Measurements from ENCODE around the gene SYNCRIP. TPM values are rescaled to one million over a fixed set of nuclear protein-coding genes. Genes with fewer than 3 reads are reported as not detected.
A peak's percentile ranks its signal among the peaks of the same experiment; 100 is the strongest.
"Not testable (repeated sequence)": the region's sequence is repeated elsewhere in the genome, so short reads cannot be mapped to it uniquely, and the experiment has no call there.

SYNCRIP gene
- total RNA-seq, 8 experiments from 2014 or later, result 49.4 to 150 (median 62.7) TPM

DNA sequence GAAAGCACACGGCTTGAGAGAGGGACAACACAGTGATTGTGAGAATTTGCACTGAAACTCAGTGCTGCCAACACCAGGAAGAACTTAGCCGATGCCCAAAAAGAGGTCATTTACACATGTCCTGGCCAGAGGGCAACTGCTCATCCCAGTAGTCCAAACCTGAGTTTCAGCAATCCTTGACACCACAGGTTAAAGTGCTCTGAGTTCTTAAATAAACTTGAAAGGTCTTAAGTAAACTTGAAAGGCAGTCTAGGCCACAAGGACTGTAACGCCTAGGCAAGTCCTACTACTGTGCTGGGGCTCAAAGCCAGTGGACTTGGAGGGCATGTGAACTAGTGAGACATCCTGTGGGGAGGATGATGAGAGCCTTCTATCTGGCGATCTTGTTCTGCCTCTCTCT, 63.1 kb downstream of the SYNCRIP start:
- Histone ChIP-seq H3K4me1 (replicated peaks in 1 of 2) (peaks cover 3 to 6% of the 10 kb centered on the region in 2 donors), H3K27ac (no peak overlapping the region), H3K4me3 (no peak overlapping the region)
- in situ Hi-C loops (cut with MboI; ENCODE audit: low pct_unique_long_range_greater_than_20kb in 2 of 9, low sequenced_read_pairs in 9 of 9, unreplicated experiment in 9 of 9), result no loop called here
- 67 to 94% (median 80%) methylated on average over 1 to 4 of the region's 4 CpGs; no CpG with 5 or more reads in 3 of the 10 experiments for WGBS, 10 experiments
- ATAC-seq (replicated peaks in 6 of 8), result no peak

DNA sequence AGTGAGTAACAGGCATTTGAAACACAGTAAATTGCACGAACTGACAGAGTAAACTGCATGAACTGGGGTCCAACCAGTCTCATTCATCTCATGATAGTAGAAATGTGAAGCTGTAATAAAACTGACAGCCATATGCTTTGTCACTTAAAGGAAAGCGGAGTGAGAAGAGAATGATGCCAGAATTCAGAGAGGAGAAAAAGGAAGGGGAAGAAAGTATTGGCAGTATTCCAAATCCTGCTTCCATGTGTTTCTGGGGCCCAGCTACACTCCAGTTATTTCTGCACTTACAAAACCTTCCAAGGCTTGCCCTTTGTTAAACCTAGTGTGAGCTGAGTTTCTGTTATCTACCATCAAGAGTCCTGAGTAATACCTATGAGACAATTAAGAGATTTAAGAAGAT, 66.2 kb downstream of the SYNCRIP start:
- 57 to 89% (median 71%) methylated on average over 1 to 2 of the region's 2 CpGs for WGBS, 10 experiments
- peaks cover 3 to 6% of the 10 kb centered on the region in 2 donors for H3K4me1 ChIP-seq (replicated peaks in 1 of 2)
- in situ Hi-C loops (cut with MboI; ENCODE audit: low pct_unique_long_range_greater_than_20kb in 2 of 9, low sequenced_read_pairs in 9 of 9, unreplicated experiment in 9 of 9), result no loop called here
- peak in 3 of 8 experiments; percentile 8 to 33 (median 19) for ATAC-seq (replicated peaks in 6 of 8)
- no peak overlapping the region for H3K27ac ChIP-seq
- no peak overlapping the region for H3K4me3 ChIP-seq

GRCh38 chr6:85574932-85575598, 67.6 kb downstream of the SYNCRIP start:
- in situ Hi-C loops (cut with MboI; ENCODE audit: low pct_unique_long_range_greater_than_20kb in 2 of 9, low sequenced_read_pairs in 9 of 9, unreplicated experiment in 9 of 9), result no loop called here
- peak in 4 of 8 experiments; percentile 36 to 98 (median 92) for ATAC-seq (replicated peaks in 6 of 8)

DNA sequence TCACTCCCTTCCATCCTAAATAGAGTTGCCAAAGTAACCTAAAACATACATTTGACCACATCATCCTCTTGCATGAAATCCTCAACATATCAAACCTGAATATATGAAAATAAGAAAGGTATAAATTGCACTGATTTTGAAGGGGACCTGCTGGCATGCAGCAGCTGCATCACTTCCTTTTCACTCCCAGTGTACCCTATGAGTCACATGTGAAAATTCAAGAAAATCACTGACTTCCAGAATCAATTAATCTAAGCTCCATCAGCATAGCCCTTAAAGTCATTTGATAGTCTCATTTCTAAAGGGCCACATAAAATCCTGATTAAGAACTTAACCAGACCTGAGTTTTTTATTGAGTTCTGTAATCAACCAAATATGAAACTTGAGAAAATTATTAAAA, 73.4 kb downstream of the SYNCRIP start:
- no peak overlapping the region for H3K4me3 ChIP-seq
- no peaks in the 10 kb centered on the region for H3K4me1 ChIP-seq (replicated peaks in 1 of 2)
- no peak overlapping the region for H3K27ac ChIP-seq
- in situ Hi-C loops (cut with MboI; ENCODE audit: low pct_unique_long_range_greater_than_20kb in 2 of 9, low sequenced_read_pairs in 9 of 9, unreplicated experiment in 9 of 9), result no loop called here
- peak in 2 of 8 experiments; percentile 28 to 65 for ATAC-seq (replicated peaks in 6 of 8)

More at GRCh38 chr6:85574932-85575598, 67.6 kb downstream of the SYNCRIP start:
- H3K4me1 ChIP-seq (replicated peaks in 1 of 2), result peaks cover 3 to 6% of the 10 kb centered on the region in 2 donors
- H3K27ac ChIP-seq, result no peak overlapping the region
- no peak overlapping the region for H3K4me3 ChIP-seq

DNA sequence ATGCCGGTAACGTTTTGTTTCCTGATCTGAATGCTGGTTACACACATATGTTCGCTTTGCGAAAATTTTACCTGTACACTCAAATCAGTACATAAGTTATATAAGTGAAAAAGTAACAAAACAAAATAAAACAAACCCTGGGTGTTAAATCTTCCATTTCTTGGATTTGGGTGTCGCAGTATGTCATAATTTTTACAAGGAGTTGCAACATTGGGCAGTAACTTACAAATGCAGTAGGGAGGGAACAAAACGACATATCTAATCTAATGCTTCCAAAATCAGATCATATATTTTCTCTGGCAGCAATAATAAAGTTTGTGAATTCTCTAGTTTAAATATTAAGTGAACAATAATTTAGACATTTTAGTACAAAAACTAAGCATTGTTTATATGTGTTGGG, 74.3 kb downstream of the SYNCRIP start:
- no peak for ATAC-seq (replicated peaks in 6 of 8)

DNA sequence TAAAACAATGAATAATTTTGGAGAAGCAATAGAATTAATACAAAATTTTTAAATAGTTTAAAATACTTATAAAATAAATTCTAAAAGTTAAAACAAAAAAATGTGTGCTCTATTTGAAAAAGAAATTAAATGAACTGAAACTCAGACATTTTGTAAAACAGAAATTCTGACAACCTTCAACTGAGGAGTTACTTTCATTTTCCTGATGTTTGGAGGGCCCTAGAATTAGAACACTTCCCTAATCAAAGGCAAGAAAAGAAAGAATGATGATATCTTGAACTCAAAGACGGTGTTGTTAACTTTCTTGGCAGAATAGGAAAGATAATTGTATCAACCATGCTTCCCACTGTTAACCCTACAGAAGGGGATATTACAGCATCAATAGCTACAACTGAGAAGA, 77.0 kb downstream of the SYNCRIP start:
- no peak overlapping the region for H3K4me3 ChIP-seq
- no peak for ATAC-seq (replicated peaks in 6 of 8)
- H3K27ac ChIP-seq, result no peak overlapping the region
- no peaks in the 10 kb centered on the region for H3K4me1 ChIP-seq (replicated peaks in 1 of 2)
- WGBS, 10 experiments, result 0 to 100% (median 83%) methylated on average over 1 of the region's 1 CpG; no CpG with 5 or more reads in 2 of the 10 experiments
- in situ Hi-C loops (cut with MboI; ENCODE audit: low pct_unique_long_range_greater_than_20kb in 2 of 9, low sequenced_read_pairs in 9 of 9, unreplicated experiment in 9 of 9), result no loop called here

More for the DNA sequence above, 74.3 kb downstream of the SYNCRIP start:
- Histone ChIP-seq H3K27ac (no peak overlapping the region), H3K4me3 (no peak overlapping the region), H3K4me1 (replicated peaks in 1 of 2) (no peaks in the 10 kb centered on the region)
- 80 to 100% (median 94%) methylated on average over 4 to 6 of the region's 6 CpGs for WGBS, 10 experiments
- in situ Hi-C loops (cut with MboI; ENCODE audit: low pct_unique_long_range_greater_than_20kb in 2 of 9, low sequenced_read_pairs in 9 of 9, unreplicated experiment in 9 of 9), result no loop called here

DNA sequence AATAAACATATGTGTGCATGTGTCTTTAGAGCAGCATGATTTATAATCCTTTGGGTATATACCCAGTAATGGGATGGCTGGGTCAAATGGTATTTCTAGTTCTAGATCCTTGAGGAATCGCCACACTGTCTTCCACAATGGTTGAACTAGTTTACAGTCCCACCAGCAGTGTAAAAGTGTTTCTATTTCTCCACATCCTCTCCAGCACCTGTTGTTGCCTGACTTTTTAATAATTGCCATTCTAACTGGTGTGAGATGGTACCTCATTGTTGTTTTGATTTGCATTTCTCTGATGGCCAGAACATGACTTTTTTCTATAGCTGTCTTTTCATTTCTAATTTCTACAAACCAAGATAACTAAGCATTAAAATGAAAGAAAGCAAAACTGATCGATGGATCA, 78.5 kb downstream of the SYNCRIP start:
- in situ Hi-C loops (cut with MboI; ENCODE audit: low pct_unique_long_range_greater_than_20kb in 2 of 9, low sequenced_read_pairs in 9 of 9, unreplicated experiment in 9 of 9); ATAC-seq (replicated peaks in 6 of 8); H3K27ac ChIP-seq; H3K4me1 ChIP-seq (replicated peaks in 1 of 2); H3K4me3 ChIP-seq: not testable (repeated sequence)
- WGBS, 10 experiments, result 89 to 100% (median 100%) methylated on average over 1 of the region's 2 CpGs; no CpG with 5 or more reads in 4 of the 10 experiments

Other genes starting within 250 kb of the SYNCRIP start
- 10 to 100 TPM in 2 of 8 experiments, 1 to 10 TPM in 2, under 1 TPM in 4; 0.42 to 64.2 (median 1.0) TPM for gene NT5E, start 192.8 kb downstream of the SYNCRIP start, total RNA-seq
- 100 to 1,000 TPM in 1 of 8 experiments, 10 to 100 TPM in 7; 48.3 to 101 (median 65.1) TPM for gene SNX14, start 49.0 kb downstream of the SYNCRIP start, total RNA-seq

All from motor neuron (in vitro differentiated cells).